NOMO-1 treated with dmso at 0.1 percent for 144 hours (cell line): ENCODE measurements around the gene C8B.

Source experiments
- DNase-seq: peaks from one replicate; lab custom pipeline; 2025; ENCODE audit not compliant: unreplicated experiment; lab: John Stamatoyannopoulos, UW

C8B gene

DNA sequence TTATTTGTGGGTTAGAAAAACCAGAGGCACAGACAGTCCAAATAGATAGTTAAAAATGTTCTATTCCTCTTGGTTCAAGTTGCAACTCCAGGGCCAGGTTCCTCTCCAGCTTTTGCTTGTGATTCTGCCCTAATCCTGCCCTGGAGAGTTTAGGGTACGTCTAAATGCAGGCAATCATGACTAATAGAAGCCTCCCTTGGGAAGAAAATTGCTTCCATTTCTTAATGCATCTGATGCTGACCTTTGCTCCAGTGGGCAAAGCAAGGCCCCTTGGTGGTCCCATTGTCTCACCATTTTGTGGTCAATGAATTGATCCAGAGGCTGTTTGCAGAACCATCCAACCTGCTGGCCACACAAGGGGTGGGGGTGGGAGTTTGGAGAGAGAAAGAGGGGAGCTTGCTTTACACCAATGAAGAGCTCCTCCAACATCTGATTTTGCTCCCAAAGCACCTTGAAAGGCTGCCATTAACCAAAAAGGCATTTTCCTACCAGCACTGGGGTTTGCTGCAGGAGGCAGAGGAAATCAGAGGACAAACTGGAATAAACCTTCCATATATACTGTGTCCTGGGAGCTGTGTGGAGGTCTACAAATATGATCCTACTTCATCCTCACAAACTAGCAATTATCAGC lies 31.3 kb downstream of the C8B start:
- DNase-seq = no peak

DNA sequence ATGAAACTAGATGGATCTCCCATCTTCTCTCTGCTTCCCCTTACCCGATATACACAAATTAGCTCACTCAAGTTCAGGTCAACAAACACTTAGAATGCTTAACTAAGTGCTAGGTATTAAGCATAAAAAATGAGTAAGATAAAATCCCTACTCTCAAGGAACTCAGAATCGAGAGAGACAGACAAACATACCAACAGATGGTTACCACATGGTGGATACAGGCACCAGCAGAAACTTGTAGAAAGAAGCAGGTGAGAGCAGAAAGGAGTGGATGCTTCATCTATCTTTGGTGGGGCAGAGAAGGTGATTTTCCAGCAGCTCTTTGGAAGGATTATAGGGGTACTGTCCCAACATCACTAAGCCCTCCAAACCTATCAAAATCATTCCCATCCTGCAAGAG lies 32.2 kb downstream of the C8B start:
- DNase-seq = no peak

DNA sequence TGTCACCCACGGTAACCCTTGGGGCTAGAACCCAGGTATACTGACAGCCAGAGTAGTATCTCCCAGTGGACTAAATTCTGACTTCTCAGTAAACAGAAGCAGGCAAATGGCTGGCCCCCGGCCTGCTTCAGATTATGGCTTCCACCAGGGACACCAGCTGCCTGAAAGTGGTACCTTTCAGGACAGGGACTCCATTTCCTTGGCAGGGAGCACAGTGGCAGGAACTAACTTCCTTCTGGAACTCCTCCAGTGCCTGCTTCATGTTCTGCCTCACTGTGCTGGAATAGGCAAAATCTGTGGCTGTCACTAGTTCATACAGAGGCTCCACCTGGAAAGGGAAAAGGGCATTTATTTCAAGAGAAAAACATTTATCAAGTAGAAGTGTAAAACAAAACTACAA lies 32.7 kb downstream of the C8B start:
- no peak for DNase-seq

DNA sequence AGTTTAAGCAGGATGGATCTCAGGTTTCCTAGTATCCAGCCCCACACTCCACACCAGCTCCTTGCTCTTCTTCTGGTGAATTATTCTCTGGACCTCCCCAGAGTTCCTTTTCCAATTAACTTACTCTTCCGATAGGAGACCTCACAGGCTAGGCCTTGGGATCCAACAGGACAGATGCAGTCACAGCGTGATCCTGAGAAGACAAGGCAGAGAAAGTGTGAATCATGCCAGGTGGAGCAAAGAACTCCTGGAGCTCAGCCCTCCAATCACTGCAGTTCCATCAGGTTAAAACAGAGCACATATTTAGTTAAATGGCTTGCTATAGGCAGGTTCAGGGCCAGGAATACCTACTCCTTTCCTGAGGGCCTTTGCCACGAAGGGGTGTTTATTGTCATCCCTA lies 34.1 kb downstream of the C8B start:
- no peak for DNase-seq

DNA sequence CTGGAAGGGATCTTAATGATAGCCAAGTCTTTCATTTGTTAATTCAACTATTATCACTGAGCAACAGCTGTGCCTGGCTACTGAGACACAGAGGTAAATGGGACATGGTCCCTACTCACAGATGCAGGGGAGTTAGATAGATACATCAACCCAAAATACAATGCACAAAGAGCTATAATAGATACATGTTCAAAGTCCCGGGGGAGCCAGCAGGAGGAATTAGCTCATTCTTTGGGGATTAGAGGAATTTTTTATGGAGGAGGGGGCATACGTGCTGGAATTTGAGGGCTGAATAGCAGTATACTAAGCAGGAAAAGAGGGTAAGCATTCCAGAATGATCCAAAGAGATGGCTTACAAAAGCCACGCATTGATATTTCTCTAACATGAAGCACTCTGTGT lies 34.6 kb downstream of the C8B start:
- no peak for DNase-seq

DNA sequence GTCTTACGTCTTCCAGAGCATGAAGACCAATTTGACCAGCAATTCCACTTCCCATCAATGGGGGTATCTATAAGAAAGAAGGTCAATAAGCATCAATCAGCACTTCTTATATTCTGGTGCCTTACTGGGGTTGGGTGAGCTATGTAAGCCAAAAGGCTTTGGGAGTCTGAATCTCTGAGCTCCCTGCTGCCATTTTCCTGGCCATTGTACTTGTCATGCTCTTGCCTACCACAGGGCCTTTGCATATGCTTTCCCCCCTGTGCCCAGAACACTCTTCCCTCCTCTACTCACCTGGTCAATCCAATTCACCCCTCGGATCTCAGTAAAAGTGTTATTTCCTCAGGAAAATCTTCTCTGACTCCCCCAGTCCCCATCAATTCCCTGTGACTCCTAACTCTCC lies 36.3 kb downstream of the C8B start:
- DNase-seq = no peak

DNA sequence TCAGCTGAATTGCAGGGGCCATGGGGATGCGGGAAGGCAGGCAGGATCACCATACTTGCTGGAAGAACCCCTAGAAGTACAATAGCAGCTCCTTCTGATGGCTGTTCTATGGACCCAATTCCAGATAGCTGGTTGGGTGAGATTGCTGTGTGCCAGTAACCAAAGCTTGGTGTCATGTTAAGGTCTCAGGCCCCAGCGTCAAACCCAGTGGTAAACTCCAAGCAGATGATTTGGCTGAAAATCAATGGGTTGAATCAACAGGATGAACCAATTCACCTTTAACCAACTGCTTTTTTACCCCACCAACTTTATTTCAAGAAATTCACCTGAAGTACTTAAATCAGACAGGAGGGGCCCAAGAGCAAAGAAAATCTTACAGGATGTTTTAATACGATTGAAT lies 37.8 kb downstream of the C8B start:
- DNase-seq = no peak

DNA sequence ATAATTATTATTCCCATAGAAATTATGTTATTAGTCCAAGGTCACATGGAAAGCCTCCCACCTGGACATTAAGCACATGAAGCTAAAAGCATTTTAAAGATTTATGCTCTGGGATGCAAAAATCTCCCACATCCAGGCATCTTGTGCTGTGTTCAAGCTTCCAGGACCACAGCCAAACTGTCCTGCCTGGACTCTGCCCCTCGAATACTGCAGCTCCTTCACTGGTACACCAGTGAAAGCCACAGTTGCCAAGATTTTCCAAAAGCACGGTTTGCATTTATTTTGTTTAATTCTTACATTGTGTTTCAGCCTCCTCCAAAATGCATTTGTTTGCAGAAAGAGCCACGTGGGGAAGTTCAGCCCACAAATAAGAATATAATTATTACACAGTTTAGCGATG lies 38.6 kb downstream of the C8B start:
- no peak for DNase-seq

DNA sequence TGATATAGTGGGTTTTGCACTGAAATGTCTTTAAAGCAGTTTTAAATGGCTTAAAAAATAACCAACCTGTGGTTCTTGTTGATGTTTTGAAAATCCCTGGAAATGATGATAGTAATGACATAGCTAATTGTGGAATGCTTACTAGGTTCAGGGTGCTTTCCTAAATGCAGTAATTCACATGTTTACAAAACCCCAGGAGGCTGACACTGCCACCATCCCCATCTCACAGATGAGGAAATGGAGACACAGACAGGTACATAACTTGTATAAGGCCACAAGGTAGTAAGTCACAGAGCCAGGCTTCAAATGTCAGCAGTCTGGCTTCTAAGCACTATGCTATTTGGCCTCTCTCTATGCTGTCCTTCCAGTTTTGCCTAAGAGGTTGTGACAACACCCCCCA lies 40.6 kb downstream of the C8B start:
- no peak for DNase-seq

DNA sequence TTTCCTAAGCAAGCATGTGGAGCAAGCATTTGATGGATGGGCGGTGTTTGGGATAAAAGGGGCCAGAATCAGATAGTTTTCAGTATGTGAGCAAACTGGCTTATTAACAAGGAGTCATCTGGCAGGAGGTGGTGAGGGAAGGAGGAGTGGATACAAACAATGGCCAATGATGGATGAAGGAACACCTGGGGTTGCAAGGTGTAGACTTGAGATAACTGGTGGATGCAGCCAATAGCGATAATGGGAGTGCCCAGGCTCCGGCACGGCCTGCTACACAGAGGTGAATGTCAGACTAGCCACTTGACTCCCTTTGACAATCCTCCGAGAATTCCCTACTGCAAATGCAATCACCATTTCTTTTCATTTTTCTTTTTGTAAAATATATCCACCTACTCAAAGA lies 41.7 kb downstream of the C8B start:
- no peak for DNase-seq

DNA sequence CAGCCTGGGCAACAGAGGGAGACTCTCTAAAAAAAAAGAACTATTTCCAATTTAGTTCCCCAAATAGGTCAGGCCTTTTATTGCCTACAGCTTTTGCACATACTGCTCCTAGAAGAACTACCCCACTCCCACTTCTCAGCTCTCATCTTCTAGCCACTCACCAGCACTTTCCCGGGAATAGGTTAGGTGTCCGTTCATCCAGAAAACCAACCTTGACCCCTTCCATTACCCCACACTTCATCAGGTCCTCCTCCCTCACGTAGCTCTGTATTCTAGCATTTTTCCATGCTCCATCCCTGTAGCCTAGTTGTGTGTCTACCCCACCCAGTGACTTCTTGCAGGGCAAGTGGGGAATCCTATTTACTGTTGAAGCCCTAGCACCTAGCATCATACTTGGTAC lies 42.6 kb downstream of the C8B start:
- no peak for DNase-seq

DNA sequence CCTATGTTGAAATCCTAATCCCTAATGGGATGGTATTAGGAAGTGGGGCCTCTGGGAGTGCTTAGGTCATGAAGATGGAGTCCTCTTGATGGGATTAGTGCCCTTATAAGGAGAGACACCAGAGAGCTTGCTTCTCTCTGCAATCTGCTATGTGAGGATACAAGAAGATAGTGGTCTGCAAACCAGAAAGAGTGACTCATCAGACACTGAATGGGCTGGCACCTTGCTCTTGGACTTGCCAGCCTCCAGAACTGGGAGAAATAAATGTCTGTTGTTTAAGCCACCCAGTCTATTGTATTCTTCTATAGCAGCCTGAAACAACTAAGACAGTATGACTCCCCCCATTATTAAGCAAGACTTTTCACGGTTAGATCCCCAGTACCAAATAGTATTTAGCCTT lies 43.3 kb downstream of the C8B start:
- no peak for DNase-seq

DNA sequence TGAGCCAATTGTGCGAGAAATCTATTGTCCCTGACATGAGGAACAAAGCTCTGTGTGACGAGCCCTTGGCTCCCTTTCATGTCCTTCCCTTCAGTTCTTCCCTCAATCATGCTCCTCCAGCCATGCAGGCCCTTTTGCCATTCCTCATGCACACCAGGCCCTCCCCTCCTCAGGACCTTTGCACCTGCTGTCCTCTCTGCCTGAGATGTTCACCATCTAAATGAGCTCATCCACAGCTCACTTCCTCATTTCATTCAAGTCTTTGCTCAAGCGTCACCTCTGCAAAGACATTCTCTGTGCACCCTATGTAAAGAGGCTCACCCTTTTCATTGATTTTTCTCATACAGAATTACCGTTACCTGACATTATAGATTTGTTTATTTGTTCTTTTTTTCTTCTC lies 43.7 kb downstream of the C8B start:
- DNase-seq = no peak

DNA sequence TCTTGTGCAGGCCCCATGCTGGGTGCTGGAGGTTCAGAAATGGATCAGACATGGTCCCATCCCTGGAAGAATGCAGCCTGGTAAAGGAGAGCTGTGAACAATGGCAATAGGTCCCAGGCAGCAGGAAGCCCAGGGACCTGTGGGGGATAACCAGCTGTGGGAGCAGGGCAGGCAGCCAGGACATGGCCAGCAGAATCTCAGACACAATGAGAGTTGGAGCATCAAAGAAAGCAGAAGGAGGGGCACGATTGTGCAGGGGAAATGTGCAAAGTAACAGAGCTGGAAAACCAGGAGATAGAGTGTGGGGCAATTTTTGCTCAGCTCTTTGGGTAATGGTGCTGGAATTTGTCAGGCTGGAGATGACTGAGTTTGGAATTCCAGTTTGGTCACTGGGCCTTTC lies 44.3 kb downstream of the C8B start:
- DNase-seq = no peak

DNA sequence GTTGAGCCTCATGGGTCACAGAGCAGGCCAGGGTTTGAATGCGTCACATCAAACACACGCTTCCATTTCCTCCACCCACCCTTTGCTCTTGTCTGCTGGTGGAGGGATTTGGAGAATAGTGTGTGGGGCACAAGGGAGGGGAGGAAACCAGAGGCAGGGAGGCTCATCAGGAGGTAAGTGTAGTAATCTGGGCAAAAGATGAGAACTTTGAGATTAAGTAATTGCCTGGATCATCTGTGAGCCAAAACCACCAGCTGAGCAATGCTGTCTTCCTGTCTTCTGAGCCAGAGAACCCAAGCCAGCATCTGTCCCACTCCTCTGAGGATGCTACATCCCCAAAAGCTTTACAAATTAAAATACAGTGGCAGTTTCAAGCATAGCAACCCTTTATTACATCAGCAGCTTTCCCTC lies 45.2 kb downstream of the C8B start:
- no peak for DNase-seq

DNA sequence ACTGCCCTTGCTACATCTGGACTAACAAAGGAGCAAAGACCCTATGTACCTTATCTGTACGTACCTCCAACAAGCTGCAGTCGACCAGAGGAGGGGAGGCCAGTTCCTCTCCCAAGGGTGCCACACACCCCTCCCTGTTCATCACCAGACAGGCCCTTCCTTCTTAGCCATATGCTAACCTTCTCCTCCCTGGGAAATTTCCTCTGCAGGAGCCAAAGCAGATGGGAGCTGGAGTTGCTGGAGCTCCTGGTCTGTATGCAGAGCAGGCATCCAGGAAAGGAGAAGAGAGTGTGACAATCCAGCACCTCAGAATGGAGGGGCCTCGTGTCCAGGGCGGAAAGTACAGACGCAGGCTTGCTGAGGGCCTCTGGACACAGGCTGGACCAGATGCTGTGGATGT lies 48.5 kb downstream of the C8B start:
- DNase-seq = no peak

DNA sequence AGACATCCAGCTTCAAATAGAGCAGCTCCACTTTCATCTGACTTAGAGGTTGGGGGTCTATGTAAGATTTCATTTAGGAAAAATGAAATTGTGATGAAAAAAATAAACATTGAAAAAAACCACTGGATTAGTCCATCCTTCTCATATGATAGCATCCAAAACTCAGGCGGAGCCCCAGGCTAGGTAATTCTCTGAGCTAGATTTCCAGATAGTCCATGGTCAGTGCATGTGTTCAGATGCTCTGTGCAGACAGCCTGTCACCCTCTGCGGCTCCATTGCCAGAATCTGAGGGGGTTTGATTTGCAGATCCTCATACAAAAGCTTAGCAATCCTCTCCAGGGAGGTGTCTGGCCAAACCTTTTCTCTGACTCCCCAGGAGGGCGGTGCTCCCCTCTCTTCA lies 49.2 kb downstream of the C8B start:
- no peak for DNase-seq

DNA sequence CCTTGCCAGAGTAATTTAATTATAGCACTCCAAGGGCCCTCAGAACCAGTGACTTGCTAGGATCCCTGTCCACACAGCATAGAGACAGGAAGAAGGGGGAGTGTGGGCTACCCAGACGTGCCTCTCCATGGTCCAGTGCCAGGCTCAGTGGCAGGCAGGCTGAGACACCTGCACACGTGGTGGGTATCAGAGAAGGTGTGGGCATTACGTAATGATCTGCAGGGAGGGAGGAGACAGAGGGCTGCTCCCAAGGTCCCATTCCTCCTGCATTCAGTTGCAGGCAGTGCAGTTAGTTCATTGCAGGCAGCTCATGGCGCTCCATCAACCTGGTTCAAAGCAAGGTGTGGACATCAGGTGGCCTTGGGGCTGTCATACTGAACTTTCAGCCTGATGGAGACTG lies 49.9 kb downstream of the C8B start:
- DNase-seq = no peak

DNA sequence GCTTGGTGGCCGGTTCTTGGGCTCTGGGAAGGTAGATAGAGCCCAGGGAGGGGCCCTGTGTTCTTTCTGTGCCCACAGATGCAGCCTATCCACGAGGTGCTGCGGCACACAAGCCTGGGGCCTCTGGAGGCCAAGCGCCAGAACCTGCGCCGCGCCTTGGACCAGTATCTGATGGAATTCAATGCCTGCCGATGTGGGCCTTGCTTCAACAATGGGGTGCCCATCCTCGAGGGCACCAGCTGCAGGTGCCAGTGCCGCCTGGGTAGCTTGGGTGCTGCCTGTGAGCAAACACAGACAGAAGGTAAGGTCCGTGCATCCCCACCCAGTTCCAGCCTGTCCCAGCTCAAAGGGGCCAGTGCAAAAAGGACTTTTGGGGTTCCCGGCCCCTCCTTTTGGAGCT lies 53.5 kb downstream of the C8B start:
- no peak for DNase-seq

DNA sequence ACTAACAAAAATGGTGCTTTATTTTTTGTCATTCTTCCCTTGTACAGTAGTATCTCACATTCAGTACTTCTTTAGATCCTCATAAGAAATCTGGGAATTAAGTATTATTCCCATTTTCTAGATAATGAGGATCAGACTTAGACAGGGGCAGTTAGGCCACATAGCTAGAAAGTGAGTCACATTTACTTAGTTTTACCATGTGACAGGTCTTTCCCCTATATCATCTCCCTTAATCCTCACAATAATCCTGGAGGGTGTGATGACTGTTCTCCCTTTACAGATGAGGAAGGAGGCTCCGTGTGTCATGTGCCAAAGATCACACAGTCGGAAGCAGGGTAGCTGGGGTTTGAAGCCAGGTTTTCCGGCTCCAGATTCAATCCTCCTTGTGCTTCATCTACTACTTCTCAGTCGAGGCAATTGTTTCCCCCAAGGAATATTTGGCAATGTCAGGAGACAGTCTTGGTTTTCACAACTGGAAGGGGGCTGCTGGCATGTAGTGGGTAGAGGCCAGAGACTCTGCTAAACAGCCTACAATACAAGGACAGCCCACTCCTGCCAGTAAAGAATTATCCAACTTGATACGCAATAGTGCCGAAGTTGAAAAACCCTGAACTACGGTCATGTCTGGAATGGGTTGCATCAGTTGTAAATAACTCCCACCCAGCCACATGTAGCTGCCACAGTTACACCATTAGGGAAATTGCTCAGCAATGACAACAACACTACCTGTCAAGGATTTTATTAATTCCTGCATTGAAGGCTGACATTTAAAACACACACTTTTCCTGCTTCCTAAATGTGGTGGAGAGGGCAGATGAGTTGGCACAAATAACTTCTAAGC lies 54.5 kb downstream of the C8B start:
- peak; percentile 34 for DNase-seq

DNA sequence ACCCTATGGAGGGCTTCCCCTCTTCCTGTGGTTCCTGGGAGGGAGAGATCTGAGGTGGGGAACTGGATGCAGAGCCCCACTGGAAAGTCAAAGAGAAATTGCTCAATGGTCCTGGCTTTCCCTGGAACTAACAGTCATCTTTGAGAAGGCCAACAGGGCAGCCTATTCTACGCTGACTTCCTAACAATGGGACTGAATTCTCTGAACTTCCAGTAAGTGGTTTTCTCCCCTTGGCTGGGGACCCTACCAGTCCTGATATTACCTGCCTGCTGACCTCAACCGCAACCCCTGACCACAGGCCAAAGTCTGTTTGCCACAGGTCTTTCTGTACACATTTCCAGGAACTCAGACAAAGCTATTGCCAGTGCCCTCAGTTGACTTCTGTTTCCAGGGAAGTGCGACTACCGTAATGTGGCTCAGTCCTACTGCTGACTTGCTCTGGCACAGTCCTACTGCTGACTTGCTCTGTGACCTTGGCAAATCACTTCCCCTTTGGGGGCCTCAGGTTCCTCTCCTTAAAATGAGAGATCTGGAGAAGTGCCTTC lies 55.3 kb downstream of the C8B start:
- peak; percentile 75 for DNase-seq

DNA sequence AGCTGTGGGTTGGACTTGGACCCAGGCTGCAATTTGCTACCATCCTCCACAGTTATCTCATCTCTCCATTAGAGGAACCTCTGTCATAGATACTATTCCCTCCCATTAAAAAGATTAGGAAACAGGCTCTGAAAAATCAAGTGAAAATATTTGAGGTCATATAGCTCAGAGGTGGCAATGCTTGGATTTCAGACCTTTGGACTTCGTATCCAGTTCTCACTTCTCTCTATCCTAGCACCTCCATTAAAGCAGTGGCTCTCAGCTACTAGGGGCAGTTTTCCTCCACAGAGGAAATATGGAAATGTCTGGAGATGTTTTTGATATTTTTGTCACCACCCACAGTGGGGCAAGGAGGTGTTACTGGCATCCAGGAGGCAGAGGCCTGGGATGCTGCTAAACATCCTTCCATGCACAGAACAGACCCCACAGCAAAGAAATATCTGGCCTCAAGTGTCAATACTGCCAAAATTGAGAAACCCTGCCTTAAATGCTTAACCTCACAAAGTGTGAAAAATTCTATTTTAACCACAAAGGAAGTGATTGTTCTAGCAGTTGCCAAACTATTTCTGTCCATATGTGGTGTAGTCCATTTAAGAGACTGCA lies 57.1 kb downstream of the C8B start:
- peak; percentile 70 for DNase-seq
